SK-N-SH (cell line): ENCODE data around the gene PRKCH. TPM values are rescaled to one million over a fixed set of nuclear protein-coding genes. Genes with fewer than 3 reads are reported as not detected.

ENCODE experiments used
- CTCF ChIA-PET: fragments of 300-600, 350-600 bp; formaldehyde crosslinking; extraction: SDS; loops from one replicate; lab custom pipeline; 2021; lab: Yijun Ruan, JAX
- POLR2A ChIA-PET: fragments of 350-600 bp; sonication (Branson Sonifier 250); formaldehyde crosslinking; extraction: SDS; loops from one replicate; lab custom pipeline; 2020; ENCODE audit warnings: antibody characterized with exemption, inconsistent platforms; lab: Yijun Ruan, JAX
- DNase-seq: peaks from one replicate; pipeline ENCODE4 v3.0.0; 2012
- H2AFZ ChIP-seq: fragments of 200-600 bp; sonication (generic); 2 replicates; pipeline ENCODE4 v1.8.1; 2016; ENCODE audit warnings: antibody characterized with exemption, mild to moderate bottlenecking, low read depth
- H3F3A ChIP-seq: fragments of 200-600 bp; sonication (generic); replicated peaks from 2 replicates; pipeline ENCODE3; 2016; ENCODE audit warnings: antibody characterized with exemption, mild to moderate bottlenecking; ENCODE audit not compliant: insufficient read depth
- H3K27ac ChIP-seq, 2 experiments: fragments of 200-500 bp in 1 of 2; fragments of 200-600 bp in 1 of 2; sonication (Bioruptor generic) in 1 of 2; sonication (generic), shearing (Covaris generic) in 1 of 2; 2 replicates each; pipeline versions ENCODE4 v1.5.1 to v1.6.1; 2014 to 2016; ENCODE audit warnings: low read depth in 2 of 2, inconsistent platforms in 1 of 2, low read length in 1 of 2, mild to moderate bottlenecking in 1 of 2, mixed read lengths in 1 of 2
- H3K27me3 ChIP-seq: fragments of 200-600 bp; sonication (generic), shearing (Covaris generic); 2 replicates; pipeline ENCODE4 v1.6.1; 2016; ENCODE audit warnings: mixed run types; ENCODE audit not compliant: insufficient read depth
- H3K36me3 ChIP-seq, 2 experiments: fragments of 200-500 bp in 1 of 2; fragments of 200-600 bp in 1 of 2; sonication (Bioruptor generic) in 1 of 2; sonication (generic) in 1 of 2; replicated peaks in 1 of 2; 2 replicates each; pipeline versions ENCODE3 to v1.5.1; 2014 to 2016; ENCODE audit warnings: low read length in 1 of 2, mild to moderate bottlenecking in 1 of 2; ENCODE audit not compliant: insufficient read depth in 2 of 2, control insufficient read depth in 1 of 2
- H3K4me1 ChIP-seq, 2 experiments: fragments of 200-500 bp in 1 of 2; fragments of 200-600 bp in 1 of 2; sonication (Bioruptor generic) in 1 of 2; sonication (generic), shearing (Covaris generic) in 1 of 2; 2 replicates each; pipeline versions ENCODE4 v1.5.1 to v1.6.1; 2014 to 2016; ENCODE audit warnings: low read depth in 1 of 2, low read length in 1 of 2, mixed run types in 1 of 2; ENCODE audit not compliant: insufficient read depth in 2 of 2, control insufficient read depth in 1 of 2
- H3K4me2 ChIP-seq: fragments of 200-600 bp; sonication (generic), shearing (Covaris generic); 2 replicates; pipeline ENCODE4 v1.6.1; 2017; ENCODE audit warnings: mixed run types
- H3K4me3 ChIP-seq, 2 experiments: fragments of 200-500 bp in 1 of 2; fragments of 200-600 bp in 1 of 2; sonication (Bioruptor generic) in 1 of 2; sonication (generic), shearing (Covaris generic) in 1 of 2; 2 replicates each; pipeline versions ENCODE4 v1.5.1 to v1.8.1; 2014 to 2016; ENCODE audit warnings: low read depth in 2 of 2, inconsistent platforms in 1 of 2, low read length in 1 of 2, mild to moderate bottlenecking in 1 of 2, mixed read lengths in 1 of 2, moderate library complexity in 1 of 2
- H3K79me2 ChIP-seq: fragments of 200-600 bp; sonication (generic); 2 replicates; pipeline ENCODE4 v1.8.1; 2017; ENCODE audit warnings: mild to moderate bottlenecking; ENCODE audit not compliant: insufficient read depth
- H3K9ac ChIP-seq: fragments of 200-600 bp; sonication (generic); 2 replicates; pipeline ENCODE4 v1.6.1; 2017; ENCODE audit warnings: mixed run types
- H3K9me2 ChIP-seq: fragments of 200-600 bp; sonication (generic); 2 replicates; pipeline ENCODE4 v1.6.1; 2017; ENCODE audit warnings: mixed run types
- H3K9me3 ChIP-seq: fragments of 200-600 bp; sonication (generic); 2 replicates; pipeline ENCODE4 v1.6.1; 2017; ENCODE audit warnings: mixed run types, mild to moderate bottlenecking, moderate library complexity
- H4K20me1 ChIP-seq: fragments of 200-600 bp; sonication (generic); 2 replicates; pipeline ENCODE4 v1.6.1; 2017; ENCODE audit warnings: mild to moderate bottlenecking, mixed run types; ENCODE audit not compliant: insufficient read depth
- CHD2 ChIP-seq: fragments of 150-350 bp; IDR thresholded peaks from 2 replicates; pipeline ENCODE4 v1.6.1; 2018; ENCODE audit warnings: low read length; ENCODE audit not compliant: partially characterized antibody
- FOSL2 ChIP-seq: IDR thresholded peaks from 2 replicates; pipeline ENCODE4 v1.4.0; 2012; ENCODE audit warnings: low read depth, mild to moderate bottlenecking, moderate library complexity, borderline replicate concordance
- GABPA ChIP-seq: IDR thresholded peaks from 2 replicates; pipeline ENCODE4 v1.4.0; 2012; ENCODE audit warnings: low read depth, mild to moderate bottlenecking
- JUND ChIP-seq: IDR thresholded peaks from 2 replicates; pipeline ENCODE4 v1.4.0; 2012
- MEF2A ChIP-seq: IDR thresholded peaks from 2 replicates; pipeline ENCODE4 v1.4.0; 2012; ENCODE audit warnings: low read depth, borderline replicate concordance
- RXRA ChIP-seq: IDR thresholded peaks from 2 replicates; pipeline ENCODE4 v1.4.0; 2012; ENCODE audit warnings: low read depth, mild to moderate bottlenecking, borderline replicate concordance
- SMC3 ChIP-seq: IDR thresholded peaks from 2 replicates; pipeline ENCODE4 v1.6.1; 2012; ENCODE audit warnings: low read depth, low read length, improper control_type of control experiment
- TAF1 ChIP-seq: IDR thresholded peaks from 2 replicates; pipeline ENCODE4 v1.6.1; 2012; ENCODE audit warnings: low read depth, mild to moderate bottlenecking, low read length, moderate library complexity, borderline replicate concordance
- TCF12 ChIP-seq: IDR thresholded peaks from 2 replicates; pipeline ENCODE4 v1.4.0; 2012
- TEAD4 ChIP-seq: IDR thresholded peaks from 2 replicates; pipeline ENCODE4 v1.4.0; 2012; ENCODE audit warnings: mild to moderate bottlenecking, borderline replicate concordance; ENCODE audit not compliant: insufficient read depth
- USF2 ChIP-seq: fragments of 150-350 bp; IDR thresholded peaks from 2 replicates; pipeline ENCODE4 v1.6.1; 2017; ENCODE audit warnings: antibody characterized with exemption, low read length, low read depth, borderline replicate concordance
- WGBS: methylation state at CpG from one replicate; pipeline ENCODE4 v1.1.6; 2017; ENCODE audit warnings: low lambda C conversion rate; 5-methylcytosine and 5-hydroxymethylcytosine counted together
- polyA plus RNA-seq, 3 experiments: library from polyadenylated mRNA; depleted of rRNA; stranded (reverse); fragments of >200 nt; gene quantifications; 2 replicates each; pipeline ENCODE4 v1.2.3, GENCODE V29; 2012
- TF ChIP-seq, protein P1 (sequence below): IDR thresholded peaks from 2 replicates; pipeline ENCODE4 v1.4.0; 2012; ENCODE audit warnings: low read depth, borderline replicate concordance
- TF ChIP-seq, protein P2 (sequence below): IDR thresholded peaks from 2 replicates; pipeline ENCODE4; 2012
- TF ChIP-seq, protein P3 (sequence below): IDR thresholded peaks from 2 replicates; pipeline ENCODE4 v1.6.1; 2012; ENCODE audit warnings: mild to moderate bottlenecking, low read depth, low read length, moderate library complexity

PRKCH gene
- polyA plus RNA-seq, 1 of the 3 experiments (the other 2 are of a cell fraction) = 4.2 TPM

DNA sequence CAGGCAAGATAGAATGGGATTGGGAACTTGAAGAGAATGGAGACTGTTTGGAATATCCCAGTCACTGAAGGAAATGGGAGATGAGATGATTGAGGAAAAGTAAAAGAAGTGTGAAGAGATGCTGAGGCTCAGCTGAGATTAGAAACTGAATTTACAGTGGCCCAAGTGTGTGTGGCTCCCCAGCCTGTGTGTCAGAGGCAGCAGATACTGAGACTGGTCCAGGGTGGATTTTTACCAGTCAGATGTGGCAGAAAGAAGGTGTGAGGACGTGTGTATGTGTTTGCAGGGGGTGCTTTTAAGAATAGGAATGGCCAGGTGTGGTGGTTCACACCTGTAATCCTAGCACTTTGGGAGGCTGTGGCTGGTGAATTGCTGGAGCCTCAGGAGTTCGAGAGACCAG, 42.9 kb downstream of the PRKCH start:
- no peak for DNase-seq
- Histone ChIP-seq H3K9me3 (no peaks in the 10 kb centered on the region), H3F3A (no peaks in the 10 kb centered on the region), H3K79me2 (no peaks in the 10 kb centered on the region), H3K9me2 (no peaks in the 10 kb centered on the region), H3K27ac (no peak overlapping the region), H3K36me3 (no peaks in the 10 kb centered on the region), H4K20me1 (no peaks in the 10 kb centered on the region), H3K27me3 (no peaks in the 10 kb centered on the region), H3K4me2 (no peak overlapping the region), H3K4me1 (peaks cover 0 to 6% of the 10 kb centered on the region in 2 experiments; a peak in 1 of 4 replicates), H2AFZ (no peak overlapping the region), H3K9ac (no peak overlapping the region), H3K4me3 (no peak overlapping the region)
- TF ChIP-seq TCF12 = no peak
- TF ChIP-seq TEAD4 = no peak
- TF ChIP-seq, protein P1, sequence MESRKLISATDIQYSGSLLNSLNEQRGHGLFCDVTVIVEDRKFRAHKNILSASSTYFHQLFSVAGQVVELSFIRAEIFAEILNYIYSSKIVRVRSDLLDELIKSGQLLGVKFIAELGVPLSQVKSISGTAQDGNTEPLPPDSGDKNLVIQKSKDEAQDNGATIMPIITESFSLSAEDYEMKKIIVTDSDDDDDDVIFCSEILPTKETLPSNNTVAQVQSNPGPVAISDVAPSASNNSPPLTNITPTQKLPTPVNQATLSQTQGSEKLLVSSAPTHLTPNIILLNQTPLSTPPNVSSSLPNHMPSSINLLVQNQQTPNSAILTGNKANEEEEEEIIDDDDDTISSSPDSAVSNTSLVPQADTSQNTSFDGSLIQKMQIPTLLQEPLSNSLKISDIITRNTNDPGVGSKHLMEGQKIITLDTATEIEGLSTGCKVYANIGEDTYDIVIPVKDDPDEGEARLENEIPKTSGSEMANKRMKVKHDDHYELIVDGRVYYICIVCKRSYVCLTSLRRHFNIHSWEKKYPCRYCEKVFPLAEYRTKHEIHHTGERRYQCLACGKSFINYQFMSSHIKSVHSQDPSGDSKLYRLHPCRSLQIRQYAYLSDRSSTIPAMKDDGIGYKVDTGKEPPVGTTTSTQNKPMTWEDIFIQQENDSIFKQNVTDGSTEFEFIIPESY = no peak
- no peak for TF ChIP-seq CHD2
- TF ChIP-seq, protein P2, sequence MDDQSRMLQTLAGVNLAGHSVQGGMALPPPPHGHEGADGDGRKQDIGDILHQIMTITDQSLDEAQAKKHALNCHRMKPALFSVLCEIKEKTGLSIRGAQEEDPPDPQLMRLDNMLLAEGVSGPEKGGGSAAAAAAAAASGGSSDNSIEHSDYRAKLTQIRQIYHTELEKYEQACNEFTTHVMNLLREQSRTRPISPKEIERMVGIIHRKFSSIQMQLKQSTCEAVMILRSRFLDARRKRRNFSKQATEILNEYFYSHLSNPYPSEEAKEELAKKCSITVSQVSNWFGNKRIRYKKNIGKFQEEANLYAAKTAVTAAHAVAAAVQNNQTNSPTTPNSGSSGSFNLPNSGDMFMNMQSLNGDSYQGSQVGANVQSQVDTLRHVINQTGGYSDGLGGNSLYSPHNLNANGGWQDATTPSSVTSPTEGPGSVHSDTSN = no peak
- TF ChIP-seq RXRA = no peak
- TF ChIP-seq SMC3 = no peak
- 34% methylated on average over 2 of the region's 2 CpGs for WGBS
- ChIA-PET POLR2A (no interaction called here), CTCF (no interaction called here)

GRCh38 chr14:61365667-61366212, 44.4 kb downstream of the PRKCH start:
- Histone ChIP-seq H4K20me1 (no peaks in the 10 kb centered on the region), H2AFZ (no peak overlapping the region), H3K9me2 (no peaks in the 10 kb centered on the region), H3K79me2 (no peaks in the 10 kb centered on the region), H3K4me2 (no peak overlapping the region), H3K27me3 (no peaks in the 10 kb centered on the region), H3F3A (no peaks in the 10 kb centered on the region), H3K9ac (no peak overlapping the region), H3K36me3 (no peaks in the 10 kb centered on the region), H3K9me3 (no peaks in the 10 kb centered on the region), H3K27ac (no peak overlapping the region), H3K4me3 (no peak overlapping the region), H3K4me1 (peaks cover 0 to 6% of the 10 kb centered on the region in 2 experiments; a peak in 1 of 4 replicates)
- 23% methylated on average over 3 of the region's 3 CpGs for WGBS
- POLR2A ChIA-PET = no interaction called here
- DNase-seq = no peak
- TF ChIP-seq USF2 (no peak), TCF12 (no peak), TAF1 (no peak), FOSL2 (no peak), JUND (no peak), MEF2A (no peak), GABPA (no peak), TEAD4 (no peak)
- TF ChIP-seq, protein P1 = no peak
- TF ChIP-seq, protein P2 = no peak
- TF ChIP-seq, protein P3, sequence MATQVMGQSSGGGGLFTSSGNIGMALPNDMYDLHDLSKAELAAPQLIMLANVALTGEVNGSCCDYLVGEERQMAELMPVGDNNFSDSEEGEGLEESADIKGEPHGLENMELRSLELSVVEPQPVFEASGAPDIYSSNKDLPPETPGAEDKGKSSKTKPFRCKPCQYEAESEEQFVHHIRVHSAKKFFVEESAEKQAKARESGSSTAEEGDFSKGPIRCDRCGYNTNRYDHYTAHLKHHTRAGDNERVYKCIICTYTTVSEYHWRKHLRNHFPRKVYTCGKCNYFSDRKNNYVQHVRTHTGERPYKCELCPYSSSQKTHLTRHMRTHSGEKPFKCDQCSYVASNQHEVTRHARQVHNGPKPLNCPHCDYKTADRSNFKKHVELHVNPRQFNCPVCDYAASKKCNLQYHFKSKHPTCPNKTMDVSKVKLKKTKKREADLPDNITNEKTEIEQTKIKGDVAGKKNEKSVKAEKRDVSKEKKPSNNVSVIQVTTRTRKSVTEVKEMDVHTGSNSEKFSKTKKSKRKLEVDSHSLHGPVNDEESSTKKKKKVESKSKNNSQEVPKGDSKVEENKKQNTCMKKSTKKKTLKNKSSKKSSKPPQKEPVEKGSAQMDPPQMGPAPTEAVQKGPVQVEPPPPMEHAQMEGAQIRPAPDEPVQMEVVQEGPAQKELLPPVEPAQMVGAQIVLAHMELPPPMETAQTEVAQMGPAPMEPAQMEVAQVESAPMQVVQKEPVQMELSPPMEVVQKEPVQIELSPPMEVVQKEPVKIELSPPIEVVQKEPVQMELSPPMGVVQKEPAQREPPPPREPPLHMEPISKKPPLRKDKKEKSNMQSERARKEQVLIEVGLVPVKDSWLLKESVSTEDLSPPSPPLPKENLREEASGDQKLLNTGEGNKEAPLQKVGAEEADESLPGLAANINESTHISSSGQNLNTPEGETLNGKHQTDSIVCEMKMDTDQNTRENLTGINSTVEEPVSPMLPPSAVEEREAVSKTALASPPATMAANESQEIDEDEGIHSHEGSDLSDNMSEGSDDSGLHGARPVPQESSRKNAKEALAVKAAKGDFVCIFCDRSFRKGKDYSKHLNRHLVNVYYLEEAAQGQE = no peak
- CTCF ChIA-PET = no interaction called here
